SU-DHL-6 (cell line): ENCODE measurements around the gene SLC1A3.

ENCODE experiments used
- H2AFZ ChIP-seq: fragments of 200-600 bp; sonication (generic); 2 replicates; pipeline ENCODE4 v1.6.1; 2014; ENCODE audit warnings: low read depth, mild to moderate bottlenecking, moderate library complexity, mixed read lengths, antibody characterized with exemption, low read length; ENCODE audit not compliant: severe bottlenecking
- H3F3A ChIP-seq: fragments of 200-600 bp; shearing (Covaris generic); 2 replicates; pipeline ENCODE4 v1.6.0; 2016; ENCODE audit warnings: antibody characterized with exemption, mild to moderate bottlenecking; ENCODE audit not compliant: insufficient read depth
- H3K27ac ChIP-seq: fragments of 200-600 bp; sonication (generic); 2 replicates; pipeline ENCODE4 v1.5.1; 2016; ENCODE audit warnings: low read depth, mild to moderate bottlenecking, low read length, moderate library complexity, mixed read lengths
- H3K27me3 ChIP-seq: fragments of 200-600 bp; sonication (generic), shearing (Covaris generic); 2 replicates; pipeline ENCODE4 v1.6.0; 2014; ENCODE audit warnings: mild to moderate bottlenecking, low read length
- H3K36me3 ChIP-seq: fragments of 200-600 bp; sonication (generic); 2 replicates; pipeline ENCODE4 v1.6.1; 2014; ENCODE audit warnings: mild to moderate bottlenecking, low read length, mixed read lengths
- H3K4me2 ChIP-seq: fragments of 300-600, 200-600 bp; shearing (Covaris generic), sonication (generic); 2 replicates; pipeline ENCODE4 v1.6.0; 2014; ENCODE audit warnings: low read length, low read depth, mild to moderate bottlenecking; ENCODE audit not compliant: poor library complexity, severe bottlenecking
- H3K4me3 ChIP-seq: fragments of 200-600 bp; sonication (generic); 2 replicates; pipeline ENCODE4 v1.5.1; 2014; ENCODE audit warnings: antibody characterized with exemption, low read length, mild to moderate bottlenecking, mixed read lengths; ENCODE audit not compliant: insufficient read depth, poor library complexity, severe bottlenecking
- H3K79me2 ChIP-seq: fragments of 200-600 bp; sonication (generic); 2 replicates; pipeline ENCODE4 v1.6.1; 2014; ENCODE audit warnings: mild to moderate bottlenecking, low read length, moderate library complexity; ENCODE audit not compliant: insufficient read depth
- H3K9ac ChIP-seq: fragments of 200-600 bp; sonication (generic); 2 replicates; pipeline ENCODE4 v1.7.0; 2014; ENCODE audit warnings: mild to moderate bottlenecking, low read length
- H3K9me2 ChIP-seq: fragments of 200-600 bp; sonication (generic); replicated peaks from 2 replicates; pipeline ENCODE4 v1.6.1; 2014; ENCODE audit warnings: low read length; ENCODE audit not compliant: insufficient read depth
- H3K9me3 ChIP-seq: fragments of 200-600 bp; sonication (generic); 2 replicates; pipeline ENCODE4 v1.6.1; 2014; ENCODE audit warnings: low read length, mixed read lengths; ENCODE audit not compliant: insufficient read depth
- H4K20me1 ChIP-seq: fragments of 200-600 bp; sonication (generic); 2 replicates; pipeline ENCODE4 v1.6.1; 2014; ENCODE audit warnings: low read depth, mild to moderate bottlenecking, antibody characterized with exemption, low read length, moderate library complexity, mixed read lengths
- CTCF ChIP-seq: fragments of 200-600 bp; sonication (generic); IDR thresholded peaks from one replicate; pipeline ENCODE4 v1.5.1; 2017; ENCODE audit warnings: antibody characterized with exemption, mild to moderate bottlenecking, low read length, moderate library complexity; ENCODE audit not compliant: insufficient read depth, poor library complexity, severe bottlenecking
- EZH2phosphoT487 ChIP-seq: fragments of 200-600 bp; sonication (generic), shearing (Covaris generic); conservative IDR thresholded peaks from 2 replicates; pipeline ENCODE4 v1.6.1; 2018; ENCODE audit warnings: mild to moderate bottlenecking, antibody characterized with exemption, low read length, moderate library complexity, mixed read lengths

The SLC1A3 gene

DNA sequence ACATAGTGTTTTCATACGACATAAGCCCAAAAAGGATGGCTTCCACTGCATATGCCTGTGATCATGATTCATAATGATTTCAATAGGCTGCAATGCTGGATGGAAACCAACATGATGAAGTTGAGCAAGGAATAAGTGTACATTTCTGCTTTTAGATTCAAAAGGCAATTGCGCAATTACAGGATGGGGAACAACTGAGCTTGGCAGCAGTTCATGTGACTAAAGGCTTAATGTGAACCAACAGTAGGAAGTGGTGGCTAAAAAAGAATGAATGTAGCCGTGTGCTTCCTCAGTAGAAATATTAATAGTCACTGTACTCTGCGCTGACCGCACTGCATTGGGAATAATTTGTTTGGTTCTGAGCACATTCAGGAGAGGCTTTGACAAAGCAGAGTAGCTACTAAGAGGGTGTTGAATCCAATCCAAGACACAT is 51.2 kb downstream of the SLC1A3 start:
- H3K9me2 ChIP-seq, result no peaks in the 10 kb centered on the region
- H3K27me3 ChIP-seq, result no peaks in the 10 kb centered on the region
- no peaks in the 10 kb centered on the region for H4K20me1 ChIP-seq
- H3F3A ChIP-seq, result no peaks in the 10 kb centered on the region
- H3K4me3 ChIP-seq, result no peak overlapping the region
- H3K4me2 ChIP-seq, result no peak overlapping the region
- H3K9ac ChIP-seq, result no peak overlapping the region
- H3K9me3 ChIP-seq, result no peaks in the 10 kb centered on the region
- TF ChIP-seq CTCF (no peak), EZH2phosphoT487 (no peak)
- H3K79me2 ChIP-seq, result no peaks in the 10 kb centered on the region
- H3K27ac ChIP-seq, result no peak overlapping the region
- H2AFZ ChIP-seq, result no peak overlapping the region
- H3K36me3 ChIP-seq, result no peaks in the 10 kb centered on the region

- no peak overlapping the region for H2AFZ ChIP-seq
- H3K36me3 ChIP-seq, result no peaks in the 10 kb centered on the region
- H3F3A ChIP-seq, result no peaks in the 10 kb centered on the region
- H3K9ac ChIP-seq, result no peak overlapping the region
- no peaks in the 10 kb centered on the region for H4K20me1 ChIP-seq
- H3K27ac ChIP-seq, result no peak overlapping the region
- H3K9me3 ChIP-seq, result no peaks in the 10 kb centered on the region
- H3K27me3 ChIP-seq, result no peaks in the 10 kb centered on the region
- no peak for TF ChIP-seq CTCF
- TF ChIP-seq EZH2phosphoT487, result no peak
- H3K79me2 ChIP-seq, result no peaks in the 10 kb centered on the region
- H3K9me2 ChIP-seq, result no peaks in the 10 kb centered on the region
- no peak overlapping the region for H3K4me2 ChIP-seq
- no peak overlapping the region for H3K4me3 ChIP-seq
Measured at GRCh38 chr5:36658038-36658756, 51.8 kb downstream of the SLC1A3 start.

- no peak overlapping the region for H3K4me3 ChIP-seq
- no peak overlapping the region for H3K9ac ChIP-seq
- TF ChIP-seq CTCF (no peak), EZH2phosphoT487 (no peak)
- no peak overlapping the region for H3K4me2 ChIP-seq
- H3F3A ChIP-seq, result no peaks in the 10 kb centered on the region
- H3K36me3 ChIP-seq, result no peaks in the 10 kb centered on the region
- no peaks in the 10 kb centered on the region for H3K9me3 ChIP-seq
- H3K27ac ChIP-seq, result no peak overlapping the region
- no peaks in the 10 kb centered on the region for H4K20me1 ChIP-seq
- no peaks in the 10 kb centered on the region for H3K27me3 ChIP-seq
- no peaks in the 10 kb centered on the region for H3K9me2 ChIP-seq
- no peaks in the 10 kb centered on the region for H3K79me2 ChIP-seq
- no peak overlapping the region for H2AFZ ChIP-seq
Measured at GRCh38 chr5:36659411-36659810, 53.0 kb downstream of the SLC1A3 start.
